Retinal pigment epithelial cell (primary cell): ENCODE results near the gene TOB2.
"Not testable (repeated sequence)": the region's sequence is repeated elsewhere in the genome, so short reads cannot be mapped to it uniquely, and the experiment has no call there.

ENCODE experiments used
- DNase-seq: peaks from one replicate; pipeline ENCODE4 v3.0.0-alpha.2; 2010; ENCODE audit warnings: low read depth
- H3K4me3 ChIP-seq: 2 replicates; pipeline ENCODE4 v1.5.1; 2011; ENCODE audit warnings: mild to moderate bottlenecking, low read length, control low read depth, moderate library complexity
- CTCF ChIP-seq: conservative IDR thresholded peaks from 2 replicates; pipeline ENCODE4 v1.5.1; 2011; ENCODE audit warnings: low read depth, low read length, control low read depth, inconsistent platforms

TOB2 gene

GRCh38 chr22:41478473-41478872 lies 31.9 kb upstream of the TOB2 start:
- H3K4me3 ChIP-seq = no peak overlapping the region
- DNase-seq = no peak
- TF ChIP-seq CTCF = no peak

- H3K4me3 ChIP-seq = no peak overlapping the region
- TF ChIP-seq CTCF = no peak
- DNase-seq = no peak
Measured at GRCh38 chr22:41474872-41475451, 28.4 kb upstream of the TOB2 start.

DNA sequence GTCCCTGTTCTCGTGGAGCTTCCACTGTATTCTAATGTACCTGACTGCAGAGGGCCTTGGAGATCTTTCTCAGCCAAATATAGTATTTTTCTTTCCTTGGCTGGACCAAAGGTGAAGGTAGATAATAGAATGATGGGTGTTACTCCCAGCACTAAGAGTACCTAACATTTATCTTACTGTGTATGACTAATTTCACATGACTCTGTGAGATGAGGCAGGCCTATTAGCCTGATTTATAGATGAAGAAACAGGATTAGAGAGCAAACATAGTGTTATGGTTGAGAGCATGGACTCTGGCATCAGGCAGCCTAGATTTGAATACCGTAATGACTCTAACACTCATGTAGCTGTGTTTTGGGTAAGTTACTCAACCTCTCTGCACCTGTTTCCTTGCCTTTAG lies 25.0 kb upstream of the TOB2 start:
- no peak for DNase-seq
- TF ChIP-seq CTCF = no peak

GRCh38 chr22:41470886-41471285 lies 24.3 kb upstream of the TOB2 start:
- H3K4me3 ChIP-seq = no peak overlapping the region
- TF ChIP-seq CTCF = no peak
- DNase-seq = no peak

More for the DNA sequence above, 25.0 kb upstream of the TOB2 start:
- no peak overlapping the region for H3K4me3 ChIP-seq

DNA sequence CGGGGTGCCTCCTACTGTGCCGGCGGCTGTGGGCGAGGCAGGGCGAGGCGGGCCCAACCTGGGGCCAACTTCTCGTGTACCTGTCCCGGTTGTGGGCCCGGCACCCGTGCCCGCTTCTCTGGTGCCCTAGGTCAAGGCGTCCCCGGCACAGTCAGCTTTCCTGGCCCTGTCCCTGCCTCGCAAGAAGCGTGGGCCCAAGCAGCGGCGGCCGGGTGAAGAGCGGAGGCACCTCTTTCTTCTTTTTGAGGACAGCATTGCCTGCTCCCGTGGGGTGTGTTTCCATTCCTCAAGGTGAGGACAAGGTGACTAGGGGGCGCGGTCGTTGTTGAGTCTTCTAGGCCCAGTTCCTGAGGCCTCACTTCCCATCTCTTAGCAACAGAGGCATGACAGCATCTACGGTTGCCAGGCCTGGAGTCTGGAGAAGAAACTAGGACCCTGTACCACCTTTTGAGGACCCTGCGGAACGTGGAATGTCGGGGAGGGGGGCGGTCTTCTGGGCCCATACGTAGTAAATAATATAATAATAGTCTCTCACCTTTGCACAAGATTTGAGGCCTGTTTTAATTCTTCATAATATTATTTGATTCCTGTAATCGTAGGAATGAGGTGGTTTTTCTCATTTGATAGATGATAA lies 22.7 kb upstream of the TOB2 start:
- peak overlapping the region; percentile 95 for H3K4me3 ChIP-seq
- DNase-seq = no peak
- TF ChIP-seq CTCF = no peak

DNA sequence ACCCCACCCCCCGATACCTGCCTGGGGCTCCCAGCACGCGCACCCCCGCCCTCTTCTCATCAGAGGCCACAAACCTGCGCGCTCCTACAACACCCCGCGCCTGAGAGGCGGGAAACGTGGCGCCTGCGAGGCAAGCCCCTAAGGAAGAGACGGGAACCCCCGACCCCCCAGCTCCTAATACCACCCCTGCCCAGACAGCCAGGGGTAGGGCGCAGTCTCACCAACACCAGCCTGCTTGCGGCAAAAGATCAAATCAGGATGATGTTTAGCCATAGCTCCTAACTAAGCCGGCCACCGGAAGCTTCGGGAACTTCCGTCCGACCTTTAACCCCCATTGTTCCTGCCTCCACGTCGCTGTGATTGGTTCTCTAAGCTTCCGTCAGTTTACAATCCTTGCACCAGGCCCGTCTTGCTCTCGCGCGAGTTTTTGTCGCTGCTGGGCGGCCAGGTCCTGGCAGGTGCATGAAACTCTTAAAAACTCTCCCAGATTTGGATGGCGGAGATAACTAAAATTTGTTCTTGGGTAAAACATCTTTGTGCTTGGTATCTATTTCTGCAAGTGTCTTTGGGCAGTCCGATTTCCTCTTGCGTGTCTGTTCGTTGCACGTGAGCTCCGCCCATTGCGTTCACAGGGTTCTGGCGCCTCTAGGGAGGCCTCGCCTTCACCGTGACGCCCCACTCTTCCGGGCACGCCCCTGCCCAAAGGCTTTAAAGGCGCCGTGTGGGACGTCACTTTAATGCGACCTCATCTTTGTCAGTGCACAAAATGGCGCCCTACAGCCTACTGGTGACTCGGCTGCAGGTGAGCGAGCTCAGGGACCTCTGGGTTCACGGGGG lies 22.0 kb upstream of the TOB2 start, which contains the start of the genes ACO2 and PHF5A:
ACO2 (plus strand) TSS at position 737 of the 837 bp plus-strand sequence; CDS start at position 767, 30 bp downstream.
PHF5A (minus strand) TSS at position 312 of the 837 bp plus-strand sequence; CDS start at position 273, 39 bp downstream.
- peak within 1 kb of the TSS; percentile 95 for H3K4me3 ChIP-seq
- DNase-seq = peak; percentile 95
- no peak for TF ChIP-seq CTCF

DNA sequence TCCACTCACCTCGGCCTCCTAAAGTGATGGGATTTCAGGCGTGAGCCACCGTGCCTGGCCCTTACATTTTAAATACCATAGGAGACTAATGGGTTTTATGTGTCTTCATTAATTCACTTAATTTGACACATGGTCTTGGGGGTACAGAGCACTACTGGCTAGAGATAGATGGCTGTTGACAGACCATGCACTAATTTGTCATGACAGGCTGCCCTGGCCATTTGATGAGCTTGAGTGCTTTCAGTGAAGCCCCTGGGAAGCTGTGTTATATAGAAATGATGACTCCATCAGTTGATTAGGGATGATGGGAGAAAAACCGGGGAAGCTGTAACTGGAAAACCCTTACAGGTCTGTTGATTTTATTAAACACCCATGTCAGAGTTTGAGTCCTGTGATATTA lies 15.3 kb upstream of the TOB2 start:
- DNase-seq = no peak
- no peak overlapping the region for H3K4me3 ChIP-seq
- TF ChIP-seq CTCF = no peak

GRCh38 chr22:41460071-41460470 lies 13.5 kb upstream of the TOB2 start:
- not testable (repeated sequence) for H3K4me3 ChIP-seq, DNase-seq
